MM.1S (cell line): ENCODE measurements around the gene CYP4V2.

ENCODE experiments used
- CTCF ChIP-seq: fragments of 300-600 bp; sonication (generic); IDR thresholded peaks from 2 replicates; pipeline ENCODE4 v1.5.1; 2016; ENCODE audit warnings: antibody characterized with exemption, low read length, mixed read lengths
- EZH2 ChIP-seq: fragments of 300-600 bp; sonication (generic); optimal IDR thresholded peaks from 2 replicates; pipeline ENCODE3; 2017; ENCODE audit warnings: low read depth, mild to moderate bottlenecking, antibody characterized with exemption, low read length, mixed read lengths
- EZH2phosphoT487 ChIP-seq: fragments of 300-600 bp; sonication (generic); IDR thresholded peaks from 2 replicates; pipeline ENCODE4 v1.6.1; 2018; ENCODE audit warnings: antibody characterized with exemption, low read length

- no peak for TF ChIP-seq CTCF
- no peak for TF ChIP-seq EZH2
- no peak for TF ChIP-seq EZH2phosphoT487
Measured at GRCh38 chr4:186204686-186205085, 13.3 kb downstream of the CYP4V2 start.
